Measurements from ENCODE around the gene KCNH8. TPM values are rescaled to one million over a fixed set of nuclear protein-coding genes. Genes with fewer than 3 reads are reported as not detected.
A peak's percentile ranks its signal among the peaks of the same experiment; 100 is the strongest.

The KCNH8 gene
- total RNA-seq, 4 donors from 2014 or later: 0.55 to 1.1 (median 1.00) TPM; not detected in 1

- no peak for DNase-seq
- Histone ChIP-seq H3K27me3 (no peaks in the 10 kb centered on the region), H3K36me3 (no peaks in the 10 kb centered on the region), H3K4me3 (no peak overlapping the region), H3K4me1 (no peaks in the 10 kb centered on the region), H3K27ac (no peak overlapping the region), H3K9me3 (no peaks in the 10 kb centered on the region)
- in situ Hi-C loops (cut with MboI; ENCODE audit: low pct_ligation_motif_present in 1 of 4, low pct_unique_long_range_greater_than_20kb in 1 of 4, low sequenced_read_pairs in 3 of 4): no loop called here
- intact Hi-C loops (cut with DNase I; ENCODE audit: low total_unique reads): no loop called here
- WGBS, 2 donors (ENCODE audit: low coverage in 1 of 2): 71 to 81% methylated on average over 1 of the region's 1 CpG
- no peak for TF ChIP-seq POLR2A (IDR thresholded peaks at IDR 0.05)
- TF ChIP-seq POLR2AphosphoS5 (IDR thresholded peaks at IDR 0.05): no peak
- TF ChIP-seq EP300 (IDR thresholded peaks at IDR 0.05; ENCODE audit: low read depth): no peak
- TF ChIP-seq, protein P1, sequence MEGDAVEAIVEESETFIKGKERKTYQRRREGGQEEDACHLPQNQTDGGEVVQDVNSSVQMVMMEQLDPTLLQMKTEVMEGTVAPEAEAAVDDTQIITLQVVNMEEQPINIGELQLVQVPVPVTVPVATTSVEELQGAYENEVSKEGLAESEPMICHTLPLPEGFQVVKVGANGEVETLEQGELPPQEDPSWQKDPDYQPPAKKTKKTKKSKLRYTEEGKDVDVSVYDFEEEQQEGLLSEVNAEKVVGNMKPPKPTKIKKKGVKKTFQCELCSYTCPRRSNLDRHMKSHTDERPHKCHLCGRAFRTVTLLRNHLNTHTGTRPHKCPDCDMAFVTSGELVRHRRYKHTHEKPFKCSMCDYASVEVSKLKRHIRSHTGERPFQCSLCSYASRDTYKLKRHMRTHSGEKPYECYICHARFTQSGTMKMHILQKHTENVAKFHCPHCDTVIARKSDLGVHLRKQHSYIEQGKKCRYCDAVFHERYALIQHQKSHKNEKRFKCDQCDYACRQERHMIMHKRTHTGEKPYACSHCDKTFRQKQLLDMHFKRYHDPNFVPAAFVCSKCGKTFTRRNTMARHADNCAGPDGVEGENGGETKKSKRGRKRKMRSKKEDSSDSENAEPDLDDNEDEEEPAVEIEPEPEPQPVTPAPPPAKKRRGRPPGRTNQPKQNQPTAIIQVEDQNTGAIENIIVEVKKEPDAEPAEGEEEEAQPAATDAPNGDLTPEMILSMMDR (IDR thresholded peaks at IDR 0.05): no peak
These were observed 23.6 kb upstream of the KCNH8 start for GRCh38 chr3:19124752-19125151.

GRCh38 chr3:19139863-19140262 lies 8.4 kb upstream of the KCNH8 start:
- no peaks in the 10 kb centered on the region for H3K27me3 ChIP-seq
- no peak overlapping the region for H3K4me3 ChIP-seq
- no peak for DNase-seq
- H3K27ac ChIP-seq: no peak overlapping the region
- intact Hi-C loops (cut with DNase I; ENCODE audit: low total_unique reads) (no loop called here), in situ Hi-C loops (cut with MboI; ENCODE audit: low pct_ligation_motif_present in 1 of 4, low pct_unique_long_range_greater_than_20kb in 1 of 4, low sequenced_read_pairs in 3 of 4) (no loop called here)
- TF ChIP-seq POLR2AphosphoS5 (IDR thresholded peaks at IDR 0.05) (no peak), EP300 (IDR thresholded peaks at IDR 0.05; ENCODE audit: low read depth) (no peak), POLR2A (IDR thresholded peaks at IDR 0.05) (no peak)
- TF ChIP-seq, protein P1 (IDR thresholded peaks at IDR 0.05): no peak
- H3K4me1 ChIP-seq: no peaks in the 10 kb centered on the region
- peaks cover 0 to under 1% of the 10 kb centered on the region in 2 donors for H3K9me3 ChIP-seq
- H3K36me3 ChIP-seq: no peaks in the 10 kb centered on the region
- WGBS, 2 donors (ENCODE audit: low coverage in 1 of 2): 65 to 70% methylated on average over 1 of the region's 1 CpG

DNA sequence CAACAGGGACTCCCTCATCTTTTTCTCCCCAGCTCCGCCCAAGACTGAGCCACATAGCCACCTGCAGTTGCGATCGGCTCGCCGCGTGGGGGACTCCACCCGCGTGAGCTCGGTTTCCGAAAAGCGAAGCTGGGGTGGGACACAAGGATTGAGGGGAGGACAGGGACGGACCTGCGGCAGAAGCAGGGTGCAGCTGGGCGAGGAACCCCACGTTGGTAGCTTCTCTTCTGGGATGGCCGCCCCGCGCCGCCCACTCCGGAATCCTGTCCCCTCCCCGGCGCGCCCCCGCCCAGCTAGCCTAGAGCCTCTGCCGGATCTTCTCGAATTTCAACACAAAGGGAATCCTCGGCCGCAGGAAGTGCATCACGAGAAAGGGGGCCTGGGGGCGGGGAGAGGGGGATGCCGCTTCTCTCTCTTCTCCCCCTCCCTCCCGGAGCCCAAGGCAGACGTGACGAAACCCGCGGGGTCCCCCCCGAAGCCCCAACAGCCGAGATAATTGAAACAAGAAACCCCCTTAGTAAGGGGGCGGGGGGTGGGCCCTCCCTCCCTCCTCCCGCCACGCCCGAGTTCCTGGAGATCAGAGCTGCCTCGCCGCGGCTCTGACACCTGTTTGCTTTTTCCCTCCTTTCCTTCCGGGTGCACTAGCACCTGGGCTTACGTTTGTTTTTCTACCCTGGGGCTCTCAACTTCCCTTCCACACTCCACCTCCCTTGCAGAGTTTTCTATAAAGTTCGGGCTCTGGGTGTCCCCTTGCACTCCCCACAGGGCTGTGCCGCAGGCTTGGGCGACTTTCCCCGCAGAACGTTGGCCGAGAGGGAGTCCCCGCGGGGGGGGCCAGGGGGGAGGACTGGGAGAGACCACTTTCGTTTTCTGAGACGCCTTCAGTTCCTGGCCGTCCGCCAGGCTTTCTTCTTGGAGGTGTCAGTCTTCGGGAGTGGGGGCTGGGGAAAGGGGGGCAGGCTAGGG lies 1.3 kb upstream of the KCNH8 start:
- no peaks in the 10 kb centered on the region for H3K36me3 ChIP-seq
- peak overlapping the region; percentile 47 to 82 (median 65) for H3K4me3 ChIP-seq
- in situ Hi-C loops (cut with MboI; ENCODE audit: low pct_ligation_motif_present in 1 of 4, low pct_unique_long_range_greater_than_20kb in 1 of 4, low sequenced_read_pairs in 3 of 4) (no loop called here), intact Hi-C loops (cut with DNase I; ENCODE audit: low total_unique reads) (no loop called here)
- peaks cover 0 to 24% (median 14%) of the 10 kb centered on the region in 4 donors for H3K4me1 ChIP-seq
- H3K27me3 ChIP-seq: peaks cover 30% of the 10 kb centered on the region
- DNase-seq: peak; percentile 77
- no peak for TF ChIP-seq EP300 (IDR thresholded peaks at IDR 0.05; ENCODE audit: low read depth)
- peak in 1 of 3 donors; percentile 15 for TF ChIP-seq POLR2AphosphoS5 (IDR thresholded peaks at IDR 0.05)
- TF ChIP-seq POLR2A (IDR thresholded peaks at IDR 0.05): no peak
- TF ChIP-seq, protein P1 (IDR thresholded peaks at IDR 0.05): peak; percentile 48 to 69 (median 50)
- peaks cover 0 to 4% of the 10 kb centered on the region in 2 donors for H3K9me3 ChIP-seq
- WGBS, 2 donors (ENCODE audit: low coverage in 1 of 2): 1 to 3% methylated on average over 16 to 56 of the region's 60 CpGs
- peak overlapping the region; percentile 67 to 78 (median 74) for H3K27ac ChIP-seq

DNA sequence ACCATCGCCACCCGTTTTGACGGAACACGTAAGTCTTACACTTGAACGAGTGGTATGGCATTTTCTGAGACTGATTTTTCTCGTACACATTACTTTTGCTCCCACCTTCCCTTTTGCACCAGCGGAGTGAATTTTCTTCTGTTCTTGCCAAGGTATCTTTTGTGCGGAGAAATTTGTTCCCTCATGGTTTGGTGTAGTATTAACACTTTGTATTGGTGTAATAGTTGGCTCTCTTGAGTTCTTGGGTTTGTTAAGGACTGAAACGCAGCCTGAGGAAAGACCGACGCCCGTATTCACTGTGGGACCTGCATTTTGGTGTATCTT lies 420 bp downstream of the KCNH8 start:
- intact Hi-C loops (cut with DNase I; ENCODE audit: low total_unique reads) (no loop called here), in situ Hi-C loops (cut with MboI; ENCODE audit: low pct_ligation_motif_present in 1 of 4, low pct_unique_long_range_greater_than_20kb in 1 of 4, low sequenced_read_pairs in 3 of 4) (no loop called here)
- Histone ChIP-seq H3K4me3 (peak overlapping the region in 3 of 4 donors; percentile 47 to 82 (median 77)), H3K27ac (peak overlapping the region in 2 of 4 donors; percentile 73 to 74), H3K27me3 (peaks cover 36% of the 10 kb centered on the region), H3K9me3 (peaks cover 0 to 4% of the 10 kb centered on the region in 2 donors), H3K36me3 (no peaks in the 10 kb centered on the region), H3K4me1 (peaks cover 0 to 24% (median 14%) of the 10 kb centered on the region in 4 donors)
- TF ChIP-seq POLR2AphosphoS5 (IDR thresholded peaks at IDR 0.05): no peak
- TF ChIP-seq EP300 (IDR thresholded peaks at IDR 0.05; ENCODE audit: low read depth): no peak
- no peak for TF ChIP-seq POLR2A (IDR thresholded peaks at IDR 0.05)
- TF ChIP-seq, protein P1 (IDR thresholded peaks at IDR 0.05): no peak
- DNase-seq: no peak
- WGBS, 2 donors (ENCODE audit: low coverage in 1 of 2): 0 to 6% methylated on average over 6 to 12 of the region's 12 CpGs
